ENCODE data around the gene GPN1. TPM values are rescaled to one million over a fixed set of nuclear protein-coding genes. Genes with fewer than 3 reads are reported as not detected.
A peak's percentile ranks its signal among the peaks of the same experiment; 100 is the strongest.

Gene GPN1
- 10 to 100 TPM; 24.2 to 30.3 (median 25.6) TPM for total RNA-seq

DNA sequence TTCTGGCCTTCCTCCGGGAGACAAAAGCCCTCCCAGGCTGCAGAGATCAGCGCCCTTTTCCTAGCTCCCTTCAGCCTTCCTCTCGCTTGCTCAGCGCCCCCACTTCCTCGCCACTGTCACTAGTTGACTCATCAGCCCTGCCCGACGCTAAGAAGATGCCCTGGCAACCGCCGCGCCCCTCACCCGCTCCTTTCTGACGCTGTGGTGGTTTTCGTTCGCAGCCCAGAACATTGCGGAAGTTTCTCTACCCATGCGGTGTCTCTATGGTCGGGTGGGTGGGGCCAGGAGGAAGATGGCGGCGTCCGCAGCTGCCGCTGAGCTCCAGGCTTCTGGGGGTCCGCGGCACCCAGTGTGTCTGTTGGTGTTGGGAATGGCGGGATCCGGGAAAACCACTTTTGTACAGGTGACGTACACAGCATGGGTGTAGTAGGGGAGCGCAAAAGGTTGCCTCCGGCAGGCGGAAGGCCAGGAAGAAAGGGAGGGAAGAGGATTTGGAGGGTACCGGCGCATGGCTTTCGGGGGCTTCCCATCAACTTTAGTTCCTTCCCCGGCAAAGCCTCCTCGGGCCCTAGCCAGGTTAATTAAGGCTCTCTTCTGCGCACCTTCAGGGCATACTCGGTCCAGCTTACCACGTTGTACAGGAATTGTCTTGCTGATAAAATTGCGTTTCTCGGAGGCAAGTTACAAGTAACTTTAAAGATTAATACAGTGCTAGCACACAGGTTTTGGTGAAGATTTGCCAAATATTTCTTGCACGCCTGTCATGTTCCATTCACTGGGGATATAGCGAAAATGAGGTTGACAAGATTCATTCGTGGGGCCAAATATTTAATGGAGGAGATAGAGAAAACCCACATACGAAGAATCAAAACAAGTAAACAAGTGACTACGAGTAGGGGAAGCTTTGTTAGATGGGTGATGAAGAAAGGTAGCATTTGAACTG lies at the start of gene GPN1, which contains the start of gene CCDC121:
Gene GPN1 (plus strand): TSS at position 284 of the 943 bp plus-strand sequence. CDS start 9 bp downstream, at position 293.
Gene CCDC121 (minus strand): TSS at position 246 of the 943 bp plus-strand sequence. CDS start 1,213 bp downstream, outside the sequence.
- Histone ChIP-seq H3K36me3 (peaks cover 5% of the 10 kb centered on the region), H3K27ac (peak within 1 kb of the TSS; percentile 81 to 85), H3K9me3 (no peaks in the 10 kb centered on the region), H3K4me1 (peaks cover 4 to 8% of the 10 kb centered on the region in 2 donors), H3K4me3 (peak within 1 kb of the TSS; percentile 76 to 88 (median 86)), H3K27me3 (no peaks in the 10 kb centered on the region)
- intact Hi-C loops (cut with DNase I; ENCODE audit: low total_unique reads): no loop called here
- peak; percentile 76 to 78 for DNase-seq (ENCODE audit: low spot score in 2 of 2)
- TF ChIP-seq, protein P1, sequence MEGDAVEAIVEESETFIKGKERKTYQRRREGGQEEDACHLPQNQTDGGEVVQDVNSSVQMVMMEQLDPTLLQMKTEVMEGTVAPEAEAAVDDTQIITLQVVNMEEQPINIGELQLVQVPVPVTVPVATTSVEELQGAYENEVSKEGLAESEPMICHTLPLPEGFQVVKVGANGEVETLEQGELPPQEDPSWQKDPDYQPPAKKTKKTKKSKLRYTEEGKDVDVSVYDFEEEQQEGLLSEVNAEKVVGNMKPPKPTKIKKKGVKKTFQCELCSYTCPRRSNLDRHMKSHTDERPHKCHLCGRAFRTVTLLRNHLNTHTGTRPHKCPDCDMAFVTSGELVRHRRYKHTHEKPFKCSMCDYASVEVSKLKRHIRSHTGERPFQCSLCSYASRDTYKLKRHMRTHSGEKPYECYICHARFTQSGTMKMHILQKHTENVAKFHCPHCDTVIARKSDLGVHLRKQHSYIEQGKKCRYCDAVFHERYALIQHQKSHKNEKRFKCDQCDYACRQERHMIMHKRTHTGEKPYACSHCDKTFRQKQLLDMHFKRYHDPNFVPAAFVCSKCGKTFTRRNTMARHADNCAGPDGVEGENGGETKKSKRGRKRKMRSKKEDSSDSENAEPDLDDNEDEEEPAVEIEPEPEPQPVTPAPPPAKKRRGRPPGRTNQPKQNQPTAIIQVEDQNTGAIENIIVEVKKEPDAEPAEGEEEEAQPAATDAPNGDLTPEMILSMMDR (IDR thresholded peaks at IDR 0.05): no peak
- TF ChIP-seq POLR2A (IDR thresholded peaks at IDR 0.05): peak; percentile 54
- TF ChIP-seq POLR2AphosphoS5 (IDR thresholded peaks at IDR 0.05): peak in 2 of 3 donors; percentile 9 to 69

DNA sequence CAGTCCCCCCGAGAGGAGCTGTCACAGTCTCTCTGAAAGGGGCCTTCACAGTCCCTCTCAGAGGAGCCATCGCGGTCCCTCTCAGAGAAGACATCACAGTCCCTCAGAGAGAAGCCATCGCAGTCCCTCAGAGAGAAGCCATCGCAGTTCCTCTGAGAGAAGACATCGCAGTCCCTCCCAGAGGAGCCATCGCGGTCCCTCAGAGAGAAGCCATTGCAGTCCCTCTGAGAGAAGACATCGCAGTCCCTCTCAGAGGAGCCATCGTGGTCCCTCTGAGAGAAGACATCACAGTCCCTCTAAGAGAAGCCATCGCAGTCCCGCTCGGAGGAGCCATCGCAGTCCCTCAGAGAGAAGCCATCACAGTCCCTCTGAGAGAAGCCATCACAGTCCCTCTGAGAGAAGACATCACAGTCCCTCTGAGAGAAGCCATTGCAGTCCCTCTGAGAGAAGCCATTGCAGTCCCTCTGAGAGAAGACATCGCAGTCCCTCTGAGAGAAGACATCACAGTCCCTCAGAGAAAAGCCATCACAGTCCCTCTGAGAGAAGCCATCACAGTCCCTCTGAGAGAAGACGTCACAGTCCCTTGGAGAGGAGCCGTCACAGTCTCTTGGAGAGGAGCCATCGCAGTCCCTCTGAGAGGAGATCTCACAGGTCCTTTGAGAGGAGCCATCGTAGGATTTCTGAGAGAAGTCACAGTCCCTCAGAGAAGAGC lies 47.3 kb upstream of the GPN1 start:
- intact Hi-C loops (cut with DNase I; ENCODE audit: low total_unique reads): no loop called here
- TF ChIP-seq POLR2AphosphoS5 (IDR thresholded peaks at IDR 0.05) (no peak), POLR2A (IDR thresholded peaks at IDR 0.05) (no peak)
- TF ChIP-seq, protein P1 (IDR thresholded peaks at IDR 0.05): no peak
- no peak for DNase-seq (ENCODE audit: low spot score in 2 of 2)
- Histone ChIP-seq H3K27ac (no peak overlapping the region), H3K9me3 (peaks cover 27 to 28% of the 10 kb centered on the region in 2 donors), H3K4me1 (no peaks in the 10 kb centered on the region), H3K36me3 (no peaks in the 10 kb centered on the region), H3K27me3 (no peaks in the 10 kb centered on the region), H3K4me3 (no peak overlapping the region)

DNA sequence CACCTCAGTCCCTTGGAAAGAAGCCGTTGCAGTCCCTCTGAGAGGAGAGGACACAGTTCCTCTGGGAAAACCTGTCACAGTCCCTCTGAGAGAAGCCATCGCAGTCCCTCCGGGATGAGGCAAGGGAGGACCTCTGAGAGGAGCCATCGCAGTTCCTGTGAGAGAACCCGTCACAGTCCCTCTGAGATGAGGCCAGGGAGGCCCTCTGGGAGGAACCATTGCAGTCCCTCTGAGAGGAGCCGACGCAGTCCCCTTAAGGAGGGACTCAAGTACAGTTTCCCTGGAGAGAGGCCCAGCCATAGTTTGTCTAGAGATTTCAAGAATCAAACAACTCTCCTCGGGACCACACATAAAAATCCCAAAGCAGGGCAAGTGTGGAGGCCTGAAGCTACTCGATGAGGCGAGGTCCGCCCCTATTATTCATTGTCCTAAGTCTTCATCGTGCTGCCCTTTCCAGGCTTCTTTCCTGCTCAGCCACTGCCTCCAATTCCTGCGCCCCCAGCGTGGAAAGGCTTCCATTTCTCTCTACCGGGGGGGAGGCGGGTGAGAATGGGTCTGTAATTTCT lies 46.6 kb upstream of the GPN1 start:
- Histone ChIP-seq H3K9me3 (peaks cover 20 to 22% of the 10 kb centered on the region in 2 donors), H3K36me3 (no peaks in the 10 kb centered on the region), H3K27ac (peak overlapping the region; percentile 74 to 78), H3K4me3 (peak overlapping the region; percentile 65 to 73 (median 70)), H3K4me1 (no peaks in the 10 kb centered on the region), H3K27me3 (no peaks in the 10 kb centered on the region)
- DNase-seq (ENCODE audit: low spot score in 2 of 2): no peak
- intact Hi-C loops (cut with DNase I; ENCODE audit: low total_unique reads): no loop called here
- TF ChIP-seq POLR2AphosphoS5 (IDR thresholded peaks at IDR 0.05) (no peak), POLR2A (IDR thresholded peaks at IDR 0.05) (no peak)
- TF ChIP-seq, protein P1 (IDR thresholded peaks at IDR 0.05): no peak

DNA sequence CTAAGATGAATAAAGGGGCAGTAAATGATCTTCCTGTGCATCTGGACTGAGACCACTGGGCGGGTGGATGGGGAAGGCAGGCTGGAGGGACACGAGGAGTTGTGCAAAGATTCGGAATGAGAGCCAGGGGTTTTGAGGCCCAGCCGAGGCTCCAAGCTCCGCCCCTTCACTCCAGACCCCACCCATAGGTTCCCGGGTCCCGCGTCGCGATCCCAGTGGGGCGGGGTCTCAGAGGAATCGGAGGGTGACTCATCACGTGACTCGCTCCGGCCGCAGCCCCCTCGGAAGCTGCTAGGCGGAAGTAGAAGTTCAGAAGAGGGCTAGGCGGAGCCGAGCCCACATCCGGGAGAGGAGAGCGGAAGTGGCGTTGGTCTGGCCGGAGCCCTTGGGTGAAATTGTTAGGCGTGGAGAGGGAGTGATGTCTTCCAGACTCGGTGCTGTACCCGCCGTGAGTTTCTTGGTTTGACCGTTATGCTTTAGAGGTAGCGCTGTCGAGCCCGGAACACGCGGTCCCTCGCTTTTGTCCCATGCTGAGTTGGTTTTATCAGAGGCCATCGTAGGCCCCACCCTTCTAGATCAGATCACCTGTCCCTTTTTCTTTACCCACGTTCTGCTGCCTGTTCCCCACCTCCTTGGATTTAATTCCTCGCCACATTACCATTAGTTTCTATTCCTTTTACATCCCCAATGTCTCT lies 46.0 kb upstream of the GPN1 start, which contains the start of gene ZNF512:
Gene ZNF512 (plus strand): TSS at position 348 of the 695 bp plus-strand sequence. CDS start 71 bp downstream, at position 419.
- Histone ChIP-seq H3K27me3 (no peaks in the 10 kb centered on the region), H3K4me1 (no peaks in the 10 kb centered on the region), H3K27ac (peak within 1 kb of the TSS; percentile 74 to 78), H3K9me3 (peaks cover 14 to 16% of the 10 kb centered on the region in 2 donors), H3K36me3 (no peaks in the 10 kb centered on the region), H3K4me3 (peak within 1 kb of the TSS; percentile 65 to 73 (median 70))
- TF ChIP-seq POLR2AphosphoS5 (IDR thresholded peaks at IDR 0.05) (peak; percentile 65 to 78 (median 77)), POLR2A (IDR thresholded peaks at IDR 0.05) (no peak)
- TF ChIP-seq, protein P1 (IDR thresholded peaks at IDR 0.05): peak in 1 of 3 donors; percentile 20
- intact Hi-C loops (cut with DNase I; ENCODE audit: low total_unique reads): no loop called here
- DNase-seq (ENCODE audit: low spot score in 2 of 2): peak; percentile 75 to 85
